PC-3 (cell line): ENCODE measurements around the gene FAM53B. TPM values are rescaled to one million over a fixed set of nuclear protein-coding genes. Genes with fewer than 3 reads are reported as not detected.

ENCODE experiments used
- ATAC-seq: fragments of 200-7000 bp; cut with Tn5 transposase; 2 replicates; pipeline ENCODE4 v1.9.1; 2020; ENCODE audit warnings: mild to moderate bottlenecking, moderate library complexity
- BruUV-seq: library from RNA; stranded (reverse); fragments of 400-500 nt; replicated peaks from 2 replicates; lab custom pipeline; 2021; lab: Mats Ljungman, UMichigan
- CTCF ChIA-PET: fragments of 300-600 bp; sonication (Branson Sonifier 250); formaldehyde crosslinking; loops from one replicate; lab custom pipeline; 2022; ENCODE audit warnings: antibody characterized with exemption; lab: Charles Lee
- POLR2A ChIA-PET: fragments of 300-600 bp; sonication (Branson Sonifier 250); formaldehyde crosslinking; loops from one replicate; lab custom pipeline; 2022; ENCODE audit warnings: antibody characterized with exemption; ENCODE audit not compliant: unreplicated experiment; lab: Charles Lee
- DNase-seq: peaks from one replicate; pipeline ENCODE4 v3.0.0-alpha.2; 2015
- H2AFZ ChIP-seq: fragments of 300-600 bp; sonication (generic); 2 replicates; pipeline ENCODE4 v1.6.0; 2016; ENCODE audit warnings: antibody characterized with exemption, low read length
- H3F3A ChIP-seq: fragments of 300-600 bp; sonication (generic); one replicate; pipeline ENCODE4 v1.6.0; 2017; ENCODE audit warnings: antibody characterized with exemption, low read length, control low read depth, mild to moderate bottlenecking; ENCODE audit not compliant: unreplicated experiment
- H3K27ac ChIP-seq: fragments of 300-600 bp; sonication (generic); 2 replicates; pipeline ENCODE4 v1.5.1; 2016; ENCODE audit warnings: mild to moderate bottlenecking, low read length
- H3K27me3 ChIP-seq: fragments of 300-600 bp; sonication (generic); 2 replicates; pipeline ENCODE4 v1.6.1; 2016; ENCODE audit warnings: low read length, mixed read lengths
- H3K36me3 ChIP-seq: fragments of 300-600 bp; sonication (generic); 2 replicates; pipeline ENCODE4 v1.6.1; 2016; ENCODE audit warnings: low read depth, mixed run types, low read length, mixed read lengths
- H3K4me1 ChIP-seq: fragments of 300-600 bp; sonication (generic); 2 replicates; pipeline ENCODE4 v1.5.1; 2016; ENCODE audit warnings: low read length; ENCODE audit not compliant: insufficient read depth
- H3K4me2 ChIP-seq: fragments of 300-600 bp; sonication (generic); 2 replicates; pipeline ENCODE4 v1.6.0; 2016; ENCODE audit warnings: low read length
- H3K4me3 ChIP-seq: fragments of 300-600 bp; sonication (generic); 2 replicates; pipeline ENCODE4 v1.5.1; 2016; ENCODE audit warnings: mild to moderate bottlenecking, low read length, mixed read lengths
- H3K79me2 ChIP-seq: fragments of 300-600 bp; sonication (generic); 2 replicates; pipeline ENCODE4 v1.6.1; 2017; ENCODE audit warnings: low read length, mixed read lengths
- H3K9ac ChIP-seq: fragments of 300-600 bp; sonication (generic); 2 replicates; pipeline ENCODE4 v1.6.0; 2016; ENCODE audit warnings: mild to moderate bottlenecking, low read length
- H3K9me2 ChIP-seq: fragments of 300-600 bp; sonication (generic); replicated peaks from 2 replicates; pipeline ENCODE4 v1.6.1; 2016; ENCODE audit warnings: mixed run types, low read length, mixed read lengths
- H3K9me3 ChIP-seq: fragments of 300-600 bp; sonication (generic); 2 replicates; pipeline ENCODE4 v1.6.1; 2016; ENCODE audit warnings: low read length, mixed read lengths
- H4K20me1 ChIP-seq: fragments of 300-600 bp; sonication (generic); 2 replicates; pipeline ENCODE4 v1.6.1; 2016; ENCODE audit warnings: low read length, mixed read lengths
- EZH2 ChIP-seq: fragments of 300-600 bp; sonication (generic); IDR thresholded peaks from one replicate; pipeline ENCODE4 v1.6.1; 2017; ENCODE audit warnings: antibody characterized with exemption, mild to moderate bottlenecking, low read length; ENCODE audit not compliant: unreplicated experiment
- EZH2phosphoT487 ChIP-seq: fragments of 300-600 bp; sonication (generic); IDR thresholded peaks from 2 replicates; pipeline ENCODE4 v1.6.1; 2018; ENCODE audit warnings: mild to moderate bottlenecking, antibody characterized with exemption, low read length, borderline replicate concordance
- intact Hi-C: fragments of 100-400 bp; cut with micrococcal nuclease; formaldehyde crosslinking; loops from 2 replicates; pipeline ENCODE4 v1.9.0; 2023
- total RNA-seq: library from RNA; depleted of rRNA; stranded (reverse); fragments of >200 nt; gene quantifications from 2 replicates; pipeline ENCODE4 v1.2.3, GENCODE V29; 2014
- TF ChIP-seq, protein P1 (sequence below): fragments of 300-600 bp; sonication (generic); conservative IDR thresholded peaks from 2 replicates; pipeline ENCODE4 v1.5.1; 2017; ENCODE audit warnings: antibody characterized with exemption, low read depth, mild to moderate bottlenecking, low read length

Gene FAM53B
- total RNA-seq, 1 experiment from 2014 or later, result 19.4 TPM

GRCh38 chr10:124669824-124670654 lies 74.1 kb downstream of the FAM53B start:
- intact Hi-C loops, result no loop called here

DNA sequence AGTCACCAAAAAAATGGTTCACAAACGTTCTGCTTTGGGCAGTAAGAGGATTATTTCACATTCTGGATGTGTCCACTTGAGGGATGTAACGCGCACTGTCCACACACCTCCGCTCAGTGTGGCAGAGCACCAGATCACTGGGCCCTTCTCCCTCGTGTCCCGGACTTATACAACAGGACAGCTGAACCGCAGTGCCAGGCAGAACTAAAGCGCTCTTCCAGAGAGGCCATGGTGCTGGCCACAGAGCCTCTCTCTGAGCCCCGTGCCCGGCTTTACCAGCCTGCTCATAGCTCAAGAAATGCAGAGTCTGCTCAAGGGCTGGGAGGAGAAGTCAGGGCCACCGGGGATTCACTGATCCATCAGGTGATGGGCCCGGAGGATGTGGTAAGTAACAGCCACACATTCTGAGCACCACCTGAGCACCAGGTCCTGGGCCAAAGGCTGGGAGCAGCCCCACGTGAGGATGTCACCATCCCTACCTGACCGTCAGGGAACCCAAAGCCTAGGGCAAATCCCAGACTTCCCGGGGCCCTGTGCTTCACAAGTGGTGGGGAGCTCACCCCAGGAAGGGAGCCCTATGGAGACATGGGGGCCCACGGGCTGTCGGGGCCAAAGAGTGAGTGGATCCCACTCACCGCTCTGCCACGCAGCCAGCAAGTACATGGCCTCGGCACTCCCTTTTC lies 74.9 kb downstream of the FAM53B start:
- H3K9ac ChIP-seq, result no peak overlapping the region
- no TSS peak for BruUV-seq

More at GRCh38 chr10:124669824-124670654, 74.1 kb downstream of the FAM53B start:
- H2AFZ ChIP-seq, result no peak overlapping the region
- no peak overlapping the region for H3K27ac ChIP-seq
- H3K4me3 ChIP-seq, result no peak overlapping the region
- TF ChIP-seq, protein P1, sequence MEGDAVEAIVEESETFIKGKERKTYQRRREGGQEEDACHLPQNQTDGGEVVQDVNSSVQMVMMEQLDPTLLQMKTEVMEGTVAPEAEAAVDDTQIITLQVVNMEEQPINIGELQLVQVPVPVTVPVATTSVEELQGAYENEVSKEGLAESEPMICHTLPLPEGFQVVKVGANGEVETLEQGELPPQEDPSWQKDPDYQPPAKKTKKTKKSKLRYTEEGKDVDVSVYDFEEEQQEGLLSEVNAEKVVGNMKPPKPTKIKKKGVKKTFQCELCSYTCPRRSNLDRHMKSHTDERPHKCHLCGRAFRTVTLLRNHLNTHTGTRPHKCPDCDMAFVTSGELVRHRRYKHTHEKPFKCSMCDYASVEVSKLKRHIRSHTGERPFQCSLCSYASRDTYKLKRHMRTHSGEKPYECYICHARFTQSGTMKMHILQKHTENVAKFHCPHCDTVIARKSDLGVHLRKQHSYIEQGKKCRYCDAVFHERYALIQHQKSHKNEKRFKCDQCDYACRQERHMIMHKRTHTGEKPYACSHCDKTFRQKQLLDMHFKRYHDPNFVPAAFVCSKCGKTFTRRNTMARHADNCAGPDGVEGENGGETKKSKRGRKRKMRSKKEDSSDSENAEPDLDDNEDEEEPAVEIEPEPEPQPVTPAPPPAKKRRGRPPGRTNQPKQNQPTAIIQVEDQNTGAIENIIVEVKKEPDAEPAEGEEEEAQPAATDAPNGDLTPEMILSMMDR, result no peak
- TF ChIP-seq EZH2 (no peak), EZH2phosphoT487 (no peak)
- no peaks in the 10 kb centered on the region for H3K27me3 ChIP-seq
- H4K20me1 ChIP-seq, result no peaks in the 10 kb centered on the region
- ATAC-seq (no peak), DNase-seq (no peak)
- H3K4me1 ChIP-seq, result no peaks in the 10 kb centered on the region
- no TSS peak for BruUV-seq
- CTCF ChIA-PET, result no interaction called here
- H3K9me3 ChIP-seq, result no peaks in the 10 kb centered on the region
- H3F3A ChIP-seq, result no peaks in the 10 kb centered on the region
- H3K4me2 ChIP-seq, result no peak overlapping the region
- no peak overlapping the region for H3K9ac ChIP-seq
- H3K36me3 ChIP-seq, result no peaks in the 10 kb centered on the region
- H3K79me2 ChIP-seq, result no peaks in the 10 kb centered on the region
- no peaks in the 10 kb centered on the region for H3K9me2 ChIP-seq
- POLR2A ChIA-PET, result no interaction called here

More for the DNA sequence above, 74.9 kb downstream of the FAM53B start:
- Histone ChIP-seq H4K20me1 (no peaks in the 10 kb centered on the region), H3K4me3 (no peak overlapping the region), H2AFZ (no peak overlapping the region), H3K4me1 (no peaks in the 10 kb centered on the region), H3K36me3 (no peaks in the 10 kb centered on the region), H3K4me2 (no peak overlapping the region), H3F3A (no peaks in the 10 kb centered on the region), H3K9me3 (no peaks in the 10 kb centered on the region), H3K27me3 (no peaks in the 10 kb centered on the region), H3K27ac (no peak overlapping the region), H3K9me2 (no peaks in the 10 kb centered on the region), H3K79me2 (no peaks in the 10 kb centered on the region)
- CTCF ChIA-PET, result no interaction called here
- intact Hi-C loops, result no loop called here
- TF ChIP-seq, protein P1, result no peak
- TF ChIP-seq EZH2phosphoT487 (no peak), EZH2 (no peak)
- DNase-seq (no peak), ATAC-seq (no peak)
- POLR2A ChIA-PET, result no interaction called here
